ENCODE measurements around the gene NBEAL2.
A peak's percentile ranks its signal among the peaks of the same experiment; 100 is the strongest.
"Not testable (repeated sequence)": the region's sequence is repeated elsewhere in the genome, so short reads cannot be mapped to it uniquely, and the experiment has no call there.

NBEAL2 gene

DNA sequence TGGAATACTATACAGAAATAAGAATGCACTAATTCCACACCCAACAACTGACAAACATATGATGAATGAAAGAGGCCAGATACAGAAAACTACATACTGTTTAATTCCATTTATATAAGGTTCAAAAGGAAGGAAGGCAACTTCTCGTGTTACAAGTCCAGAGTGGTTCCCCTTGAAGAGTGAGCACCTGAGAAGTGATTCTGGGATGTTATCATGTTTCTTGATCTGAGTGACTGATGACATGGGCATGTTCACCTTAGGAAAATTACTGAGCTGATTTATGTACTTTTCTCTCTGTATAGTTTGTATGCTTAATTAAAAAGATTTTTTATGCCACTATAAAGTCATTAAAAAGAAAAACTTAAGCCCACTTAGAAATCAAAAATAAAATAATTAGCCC lies 16.5 kb upstream of the NBEAL2 start:
- Histone ChIP-seq H3K4me3 (ENCODE audit: control insufficient read depth in 1 of 7, extremely low read depth in 1 of 7, insufficient read depth in 4 of 7, low read depth in 2 of 7, low read length in 6 of 7) (no peak overlapping the region), H3K9me3 (ENCODE audit: control extremely low read depth in 1 of 5, control insufficient read depth in 4 of 5, insufficient read depth in 2 of 5, low read depth in 1 of 5, low read length in 4 of 5) (peaks cover 0 to 6% (median 3%) of the 10 kb centered on the region in 5 experiments), H3K27ac (ENCODE audit: insufficient read depth in 1 of 2, low read depth in 1 of 2, low read length in 2 of 2, poor library complexity in 1 of 2, severe bottlenecking in 2 of 2) (no peak overlapping the region), H3K27me3 (replicated peaks in 2 of 5; ENCODE audit: control insufficient read depth in 4 of 5, insufficient read depth in 5 of 5, low read length in 4 of 5) (no peaks in the 10 kb centered on the region), H3K4me1 (ENCODE audit: control extremely low read depth in 1 of 4, control insufficient read depth in 4 of 4, insufficient read depth in 4 of 4, low read length in 3 of 4) (peaks cover 23 to 67% (median 61%) of the 10 kb centered on the region in 4 experiments), H3K36me3 (ENCODE audit: control insufficient read depth in 4 of 4, insufficient read depth in 4 of 4, low read length in 3 of 4) (peaks cover 7 to 26% (median 8%) of the 10 kb centered on the region in 4 experiments)
- ChIA-PET POLR2A (interaction anchor here (0.6 kb wide), 1 partner anchor 25 kb away, joined by 3 read pairs; no protein-coding TSS in a partner anchor), CTCF (no interaction called here)
- no peak for DNase-seq
- 100% methylated on average over 1 of the region's 1 CpG for WGBS (ENCODE audit: insufficient coverage)

DNA sequence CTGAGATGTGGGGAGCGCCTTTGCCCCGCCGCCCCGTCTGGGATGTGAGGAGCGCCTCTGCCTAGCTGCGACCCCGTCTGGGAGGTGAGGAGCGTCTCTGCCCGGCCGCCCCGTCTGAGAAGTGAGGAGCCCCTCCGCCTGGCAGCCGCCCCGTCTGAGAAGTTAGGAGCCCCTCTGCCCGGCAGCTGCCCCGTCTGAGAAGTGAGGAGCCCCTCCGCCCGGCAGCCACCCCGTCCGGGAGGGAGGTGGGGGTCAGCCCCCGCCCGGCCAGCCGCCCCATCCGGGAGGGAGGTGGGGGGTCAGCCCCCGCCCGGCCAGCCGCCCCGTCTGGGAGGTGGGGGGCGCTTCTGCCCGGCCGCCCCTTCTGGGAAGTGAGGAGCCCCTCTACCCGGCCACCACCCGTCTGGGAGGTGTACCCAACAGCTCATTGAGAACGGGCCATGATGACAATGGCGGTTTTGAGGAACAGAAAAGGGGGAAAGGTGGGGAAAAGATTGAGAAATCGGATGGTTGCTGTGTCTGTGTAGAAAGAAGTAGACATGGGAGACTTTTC lies 15.4 kb upstream of the NBEAL2 start:
- WGBS (ENCODE audit: insufficient coverage): 100% methylated on average over 9 of the region's 36 CpGs
- H3K4me3 ChIP-seq (ENCODE audit: control insufficient read depth in 1 of 7, extremely low read depth in 1 of 7, insufficient read depth in 4 of 7, low read depth in 2 of 7, low read length in 6 of 7); H3K9me3 ChIP-seq (ENCODE audit: control extremely low read depth in 1 of 5, control insufficient read depth in 4 of 5, insufficient read depth in 2 of 5, low read depth in 1 of 5, low read length in 4 of 5); DNase-seq; H3K27ac ChIP-seq (ENCODE audit: insufficient read depth in 1 of 2, low read depth in 1 of 2, low read length in 2 of 2, poor library complexity in 1 of 2, severe bottlenecking in 2 of 2); H3K27me3 ChIP-seq (replicated peaks in 2 of 5; ENCODE audit: control insufficient read depth in 4 of 5, insufficient read depth in 5 of 5, low read length in 4 of 5): not testable (repeated sequence)
- H3K4me1 ChIP-seq (ENCODE audit: control extremely low read depth in 1 of 4, control insufficient read depth in 4 of 4, insufficient read depth in 4 of 4, low read length in 3 of 4): peaks cover 23 to 68% (median 59%) of the 10 kb centered on the region in 4 experiments
- CTCF ChIA-PET: interaction anchor here (1.8 to 2.4 kb wide), 2 partner anchors 33 to 43 kb away, joined by 7 to 10 read pairs; no protein-coding TSS in a partner anchor
- POLR2A ChIA-PET: interaction anchor here (1.2 kb wide), 1 partner anchor 38 kb away, joined by 4 read pairs; no protein-coding TSS in a partner anchor
- peaks cover 8 to 35% (median 13%) of the 10 kb centered on the region in 4 experiments for H3K36me3 ChIP-seq (ENCODE audit: control insufficient read depth in 4 of 4, insufficient read depth in 4 of 4, low read length in 3 of 4)

DNA sequence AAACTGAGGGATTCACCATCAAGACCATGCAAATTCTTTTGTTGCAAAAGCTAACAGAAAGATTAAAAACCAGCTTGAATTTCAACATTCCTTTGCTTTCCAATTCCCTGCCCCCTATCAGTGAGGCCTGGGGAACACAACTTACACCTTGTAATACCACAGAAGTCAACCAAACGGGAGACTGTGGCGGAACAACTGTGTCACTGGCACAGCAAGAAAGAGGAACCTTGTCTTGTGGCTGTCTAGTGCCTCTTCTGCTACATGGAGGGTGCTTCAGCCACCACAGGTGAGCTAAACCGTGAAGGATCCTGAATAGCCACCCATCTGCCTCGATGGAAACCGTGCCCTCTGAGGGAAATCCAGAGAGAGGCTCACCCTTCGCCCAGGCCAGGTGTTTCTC lies 14.3 kb upstream of the NBEAL2 start:
- peak; percentile 78 to 93 (median 92) for DNase-seq
- Histone ChIP-seq H3K27me3 (replicated peaks in 2 of 5; ENCODE audit: control insufficient read depth in 4 of 5, insufficient read depth in 5 of 5, low read length in 4 of 5) (no peaks in the 10 kb centered on the region), H3K4me1 (ENCODE audit: control extremely low read depth in 1 of 4, control insufficient read depth in 4 of 4, insufficient read depth in 4 of 4, low read length in 3 of 4) (peaks cover 19 to 67% (median 53%) of the 10 kb centered on the region in 4 experiments), H3K4me3 (ENCODE audit: control insufficient read depth in 1 of 7, extremely low read depth in 1 of 7, insufficient read depth in 4 of 7, low read depth in 2 of 7, low read length in 6 of 7) (peak overlapping the region in 4 of 7 experiments; percentile 28 to 60 (median 50)), H3K27ac (ENCODE audit: insufficient read depth in 1 of 2, low read depth in 1 of 2, low read length in 2 of 2, poor library complexity in 1 of 2, severe bottlenecking in 2 of 2) (peak overlapping the region in 1 of 2 experiments; percentile 45), H3K9me3 (ENCODE audit: control extremely low read depth in 1 of 5, control insufficient read depth in 4 of 5, insufficient read depth in 2 of 5, low read depth in 1 of 5, low read length in 4 of 5) (peaks cover 0 to 6% (median 3%) of the 10 kb centered on the region in 5 experiments), H3K36me3 (ENCODE audit: control insufficient read depth in 4 of 4, insufficient read depth in 4 of 4, low read length in 3 of 4) (peaks cover 8 to 33% (median 13%) of the 10 kb centered on the region in 4 experiments)
- 3% methylated on average over 5 of the region's 6 CpGs for WGBS (ENCODE audit: insufficient coverage)
- ChIA-PET POLR2A (interaction anchor here (1.0 to 1.2 kb wide), 2 partner anchors 11 to 39 kb away, joined by 4 to 10 read pairs; partner anchors contain the start of gene CCDC12), CTCF (interaction anchor here (0.8 to 4.5 kb wide), 9 partner anchors 8 to 44 kb away, joined by 3 to 27 read pairs (median 7); partner anchors contain the start of gene CCDC12)

DNA sequence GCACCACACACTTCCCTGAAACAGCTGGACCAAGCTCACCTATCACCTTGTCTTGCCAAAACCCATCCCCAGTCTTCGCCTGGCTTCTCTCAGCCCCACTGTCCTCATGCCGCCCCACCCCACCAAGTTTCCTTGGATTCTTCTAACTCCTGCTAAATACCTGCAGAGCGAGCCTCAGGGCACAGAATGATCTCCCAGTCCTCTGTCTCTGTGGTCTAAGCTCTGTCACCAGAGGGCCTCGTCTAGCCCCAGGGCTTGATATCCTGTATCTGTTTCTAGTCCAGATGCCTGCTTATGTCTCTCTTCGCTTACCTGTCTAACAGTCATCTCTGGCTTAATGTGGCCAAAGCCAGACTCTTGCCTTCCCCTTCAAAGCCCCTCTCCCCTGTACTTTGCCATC lies 12.7 kb upstream of the NBEAL2 start:
- no peak for DNase-seq
- ChIA-PET CTCF (interaction anchor here (0.9 to 4.5 kb wide), 8 partner anchors 9 to 40 kb away, joined by 3 to 27 read pairs (median 8); no protein-coding TSS in a partner anchor), POLR2A (interaction anchor here (1.1 to 1.4 kb wide), 3 partner anchors 8 to 11 kb away, joined by 3 read pairs; partner anchors contain the start of gene CCDC12)
- no peaks in the 10 kb centered on the region for H3K27me3 ChIP-seq (replicated peaks in 2 of 5; ENCODE audit: control insufficient read depth in 4 of 5, insufficient read depth in 5 of 5, low read length in 4 of 5)
- H3K9me3 ChIP-seq (ENCODE audit: control extremely low read depth in 1 of 5, control insufficient read depth in 4 of 5, insufficient read depth in 2 of 5, low read depth in 1 of 5, low read length in 4 of 5): peaks cover 0 to 6% (median 3%) of the 10 kb centered on the region in 5 experiments
- WGBS (ENCODE audit: insufficient coverage): 83% methylated on average over 5 of the region's 5 CpGs
- H3K27ac ChIP-seq (ENCODE audit: insufficient read depth in 1 of 2, low read depth in 1 of 2, low read length in 2 of 2, poor library complexity in 1 of 2, severe bottlenecking in 2 of 2): no peak overlapping the region
- peaks cover 9 to 47% (median 11%) of the 10 kb centered on the region in 4 experiments for H3K36me3 ChIP-seq (ENCODE audit: control insufficient read depth in 4 of 4, insufficient read depth in 4 of 4, low read length in 3 of 4)
- H3K4me1 ChIP-seq (ENCODE audit: control extremely low read depth in 1 of 4, control insufficient read depth in 4 of 4, insufficient read depth in 4 of 4, low read length in 3 of 4): peaks cover 18 to 67% (median 53%) of the 10 kb centered on the region in 4 experiments
- H3K4me3 ChIP-seq (ENCODE audit: control insufficient read depth in 1 of 7, extremely low read depth in 1 of 7, insufficient read depth in 4 of 7, low read depth in 2 of 7, low read length in 6 of 7): no peak overlapping the region

DNA sequence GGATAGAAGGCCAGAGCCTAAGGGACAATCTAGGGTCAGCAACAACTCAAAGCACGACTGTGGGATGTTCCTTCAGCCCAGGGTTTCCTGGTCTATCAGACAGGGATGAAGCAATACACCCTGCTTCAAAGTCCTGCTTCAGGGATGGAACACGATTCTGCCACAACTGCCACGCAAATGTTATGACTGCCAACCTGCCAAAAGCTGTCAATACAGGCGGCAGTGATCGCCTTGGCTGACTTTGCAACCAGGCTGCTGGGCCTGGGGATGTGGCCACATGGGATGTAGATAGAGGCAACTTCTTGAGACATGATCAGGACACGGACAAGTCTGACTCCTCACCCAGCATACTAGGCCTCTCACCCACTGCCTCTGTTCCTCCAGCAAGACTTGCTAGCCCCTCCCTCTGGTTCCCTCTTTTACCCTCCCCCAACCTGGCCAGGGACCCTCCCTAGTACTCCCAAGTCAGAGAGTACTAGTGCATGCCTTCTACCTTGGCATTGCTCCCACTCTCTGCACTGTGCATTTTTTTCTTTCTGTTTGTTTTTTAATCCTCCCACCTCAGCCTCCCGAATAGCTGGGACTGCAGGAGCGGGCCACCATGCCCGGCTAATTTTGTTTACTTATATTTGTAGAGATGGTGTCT lies 10.6 kb upstream of the NBEAL2 start:
- CTCF ChIA-PET: interaction anchor here (0.9 to 4.5 kb wide), 9 partner anchors 12 to 46 kb away, joined by 3 to 27 read pairs (median 5); no protein-coding TSS in a partner anchor
- H3K36me3 ChIP-seq (ENCODE audit: control insufficient read depth in 4 of 4, insufficient read depth in 4 of 4, low read length in 3 of 4): peaks cover 2 to 38% (median 8%) of the 10 kb centered on the region in 4 experiments
- H3K4me3 ChIP-seq (ENCODE audit: control insufficient read depth in 1 of 7, extremely low read depth in 1 of 7, insufficient read depth in 4 of 7, low read depth in 2 of 7, low read length in 6 of 7): no peak overlapping the region
- 74% methylated on average over 6 of the region's 9 CpGs for WGBS (ENCODE audit: insufficient coverage)
- no peaks in the 10 kb centered on the region for H3K9me3 ChIP-seq (ENCODE audit: control extremely low read depth in 1 of 5, control insufficient read depth in 4 of 5, insufficient read depth in 2 of 5, low read depth in 1 of 5, low read length in 4 of 5)
- H3K27me3 ChIP-seq (replicated peaks in 2 of 5; ENCODE audit: control insufficient read depth in 4 of 5, insufficient read depth in 5 of 5, low read length in 4 of 5): no peaks in the 10 kb centered on the region
- H3K4me1 ChIP-seq (ENCODE audit: control extremely low read depth in 1 of 4, control insufficient read depth in 4 of 4, insufficient read depth in 4 of 4, low read length in 3 of 4): peaks cover 24 to 79% (median 63%) of the 10 kb centered on the region in 4 experiments
- no peak for DNase-seq
- H3K27ac ChIP-seq (ENCODE audit: insufficient read depth in 1 of 2, low read depth in 1 of 2, low read length in 2 of 2, poor library complexity in 1 of 2, severe bottlenecking in 2 of 2): no peak overlapping the region
- POLR2A ChIA-PET: interaction anchor here (0.6 kb wide), 1 partner anchor 229 kb away, joined by 4 read pairs; no protein-coding TSS in a partner anchor

DNA sequence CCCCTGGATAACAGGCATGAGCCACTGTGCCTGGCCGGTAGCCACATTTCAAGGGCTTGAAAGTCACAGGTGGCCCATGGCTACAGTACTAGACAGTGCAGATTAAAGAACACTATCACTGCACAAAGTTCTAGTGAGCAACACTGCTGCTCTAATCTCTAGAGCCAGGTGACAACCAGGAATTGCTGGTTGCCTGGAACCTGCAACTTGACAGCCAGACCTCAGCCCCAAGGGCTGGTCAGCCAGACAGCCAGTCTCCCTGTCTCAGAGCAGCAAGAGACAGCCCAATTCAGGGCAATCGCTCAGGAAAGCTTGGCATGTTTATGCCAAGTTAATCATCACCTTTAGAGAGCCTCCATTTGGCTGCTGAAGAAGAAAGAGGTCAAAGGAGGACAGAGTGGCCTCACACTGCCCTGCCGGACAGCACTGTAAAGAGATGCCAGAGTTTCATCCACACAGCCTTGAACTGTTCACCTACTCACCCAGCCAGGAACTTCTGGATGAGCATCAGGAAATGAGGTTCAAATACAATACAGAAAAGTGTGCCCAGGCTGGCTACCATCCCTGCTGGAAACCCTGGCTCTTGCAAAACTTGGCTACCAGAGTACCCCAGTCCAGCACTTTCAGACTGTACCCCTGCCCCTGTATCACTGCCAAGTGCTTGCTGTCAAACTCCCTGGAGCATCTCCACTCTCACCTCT lies 8.9 kb upstream of the NBEAL2 start:
- no peaks in the 10 kb centered on the region for H3K27me3 ChIP-seq (replicated peaks in 2 of 5; ENCODE audit: control insufficient read depth in 4 of 5, insufficient read depth in 5 of 5, low read length in 4 of 5)
- 77% methylated on average over 3 of the region's 3 CpGs for WGBS (ENCODE audit: insufficient coverage)
- peaks cover 2 to 40% (median 8%) of the 10 kb centered on the region in 4 experiments for H3K36me3 ChIP-seq (ENCODE audit: control insufficient read depth in 4 of 4, insufficient read depth in 4 of 4, low read length in 3 of 4)
- H3K4me1 ChIP-seq (ENCODE audit: control extremely low read depth in 1 of 4, control insufficient read depth in 4 of 4, insufficient read depth in 4 of 4, low read length in 3 of 4): peaks cover 31 to 86% (median 70%) of the 10 kb centered on the region in 4 experiments
- DNase-seq: no peak
- POLR2A ChIA-PET: no interaction called here
- no peaks in the 10 kb centered on the region for H3K9me3 ChIP-seq (ENCODE audit: control extremely low read depth in 1 of 5, control insufficient read depth in 4 of 5, insufficient read depth in 2 of 5, low read depth in 1 of 5, low read length in 4 of 5)
- CTCF ChIA-PET: interaction anchor here (1.0 to 2.3 kb wide), 5 partner anchors 11 to 40 kb away, joined by 3 to 5 read pairs (median 4); no protein-coding TSS in a partner anchor
- peak overlapping the region in 2 of 7 experiments; percentile 14 to 57 for H3K4me3 ChIP-seq (ENCODE audit: control insufficient read depth in 1 of 7, extremely low read depth in 1 of 7, insufficient read depth in 4 of 7, low read depth in 2 of 7, low read length in 6 of 7)
- peak overlapping the region in 1 of 2 experiments; percentile 55 for H3K27ac ChIP-seq (ENCODE audit: insufficient read depth in 1 of 2, low read depth in 1 of 2, low read length in 2 of 2, poor library complexity in 1 of 2, severe bottlenecking in 2 of 2)

All from common myeloid progenitor, CD34-positive (primary cell).